GM23338 (cell line): ENCODE results near the gene PLCL1. TPM values are rescaled to one million over a fixed set of nuclear protein-coding genes. Genes with fewer than 3 reads are reported as not detected.

Experiments used
- EZH2 ChIP-seq: fragments of 200-600 bp; sonication (generic); IDR thresholded peaks from one replicate; pipeline ENCODE4 v1.8.0; 2017; ENCODE audit warnings: antibody characterized with exemption, mild to moderate bottlenecking, low read depth; ENCODE audit not compliant: unreplicated experiment
- NANOG ChIP-seq: IDR thresholded peaks from 2 replicates; pipeline ENCODE4 v1.6.1; 2016; ENCODE audit warnings: antibody characterized with exemption, borderline replicate concordance
- POLR2AphosphoS5 ChIP-seq: IDR thresholded peaks from 2 replicates; pipeline ENCODE4 v1.6.1; 2016; ENCODE audit warnings: antibody characterized with exemption, low read depth
- ZNF114 ChIP-seq: fragments of 250-450 bp; sonication (Bioruptor Pico); IDR thresholded peaks from 2 replicates; pipeline ENCODE4 v1.5.0; 2020; ENCODE audit warnings: mild to moderate bottlenecking, moderate library complexity
- polyA plus RNA-seq: library from polyadenylated mRNA; unstranded; fragments of >200 nt; fragmentation: Nextera tagmentation; extraction: Ambion mirVana; gene quantifications from 2 replicates; pipeline ENCODE4 v1.2.1, GENCODE V29; 2016
- total RNA-seq: library from RNA; depleted of rRNA; stranded (reverse); fragments of >200 nt; shearing (Covaris generic); gene quantifications from 2 replicates; pipeline ENCODE4 v1.2.3, GENCODE V29; 2014
- TF ChIP-seq, protein P1 (sequence below): fragments of 250-450 bp; sonication (Bioruptor Pico); IDR thresholded peaks from 2 replicates; pipeline ENCODE4 v1.5.0; 2020; ENCODE audit warnings: mild to moderate bottlenecking, moderate library complexity
- TF ChIP-seq, protein P2 (sequence below), 2 experiments: fragments of 200-600 bp in 1 of 2; sonication (generic) in 1 of 2; conservative IDR thresholded peaks; 2 replicates each; pipeline versions ENCODE4 v1.5.1 to v1.6.1; 2016 to 2017; ENCODE audit warnings: antibody characterized with exemption in 2 of 2, low read depth in 2 of 2, mild to moderate bottlenecking in 2 of 2, moderate library complexity in 1 of 2
- TF ChIP-seq, protein P3 (sequence below): IDR thresholded peaks from one replicate; pipeline ENCODE4 v1.6.1; 2018; ENCODE audit warnings: antibody characterized with exemption; ENCODE audit not compliant: unreplicated experiment

The PLCL1 gene
- total and polyA plus RNA-seq, 2 experiments from 2014 or later = not detected

DNA sequence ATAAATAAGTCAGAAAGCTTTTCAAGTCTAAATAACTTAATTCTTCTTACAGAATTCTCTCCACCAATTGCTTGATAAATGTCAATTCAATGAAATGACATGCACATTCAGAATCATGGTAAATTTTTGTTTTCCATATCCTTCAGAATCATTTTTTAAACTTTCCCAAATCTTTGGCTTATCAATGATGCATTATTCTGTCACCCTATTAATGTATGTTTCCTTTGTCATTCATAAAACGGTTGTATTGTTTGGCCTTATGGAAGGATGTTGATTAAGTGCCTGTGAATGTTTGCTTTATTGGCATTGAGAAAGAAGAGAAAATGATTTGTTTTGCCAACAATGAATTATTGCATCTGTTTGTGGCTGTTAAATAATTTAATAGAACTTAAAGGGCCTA is 260.9 kb downstream of the PLCL1 start (continued):
- TF ChIP-seq, protein P1, sequence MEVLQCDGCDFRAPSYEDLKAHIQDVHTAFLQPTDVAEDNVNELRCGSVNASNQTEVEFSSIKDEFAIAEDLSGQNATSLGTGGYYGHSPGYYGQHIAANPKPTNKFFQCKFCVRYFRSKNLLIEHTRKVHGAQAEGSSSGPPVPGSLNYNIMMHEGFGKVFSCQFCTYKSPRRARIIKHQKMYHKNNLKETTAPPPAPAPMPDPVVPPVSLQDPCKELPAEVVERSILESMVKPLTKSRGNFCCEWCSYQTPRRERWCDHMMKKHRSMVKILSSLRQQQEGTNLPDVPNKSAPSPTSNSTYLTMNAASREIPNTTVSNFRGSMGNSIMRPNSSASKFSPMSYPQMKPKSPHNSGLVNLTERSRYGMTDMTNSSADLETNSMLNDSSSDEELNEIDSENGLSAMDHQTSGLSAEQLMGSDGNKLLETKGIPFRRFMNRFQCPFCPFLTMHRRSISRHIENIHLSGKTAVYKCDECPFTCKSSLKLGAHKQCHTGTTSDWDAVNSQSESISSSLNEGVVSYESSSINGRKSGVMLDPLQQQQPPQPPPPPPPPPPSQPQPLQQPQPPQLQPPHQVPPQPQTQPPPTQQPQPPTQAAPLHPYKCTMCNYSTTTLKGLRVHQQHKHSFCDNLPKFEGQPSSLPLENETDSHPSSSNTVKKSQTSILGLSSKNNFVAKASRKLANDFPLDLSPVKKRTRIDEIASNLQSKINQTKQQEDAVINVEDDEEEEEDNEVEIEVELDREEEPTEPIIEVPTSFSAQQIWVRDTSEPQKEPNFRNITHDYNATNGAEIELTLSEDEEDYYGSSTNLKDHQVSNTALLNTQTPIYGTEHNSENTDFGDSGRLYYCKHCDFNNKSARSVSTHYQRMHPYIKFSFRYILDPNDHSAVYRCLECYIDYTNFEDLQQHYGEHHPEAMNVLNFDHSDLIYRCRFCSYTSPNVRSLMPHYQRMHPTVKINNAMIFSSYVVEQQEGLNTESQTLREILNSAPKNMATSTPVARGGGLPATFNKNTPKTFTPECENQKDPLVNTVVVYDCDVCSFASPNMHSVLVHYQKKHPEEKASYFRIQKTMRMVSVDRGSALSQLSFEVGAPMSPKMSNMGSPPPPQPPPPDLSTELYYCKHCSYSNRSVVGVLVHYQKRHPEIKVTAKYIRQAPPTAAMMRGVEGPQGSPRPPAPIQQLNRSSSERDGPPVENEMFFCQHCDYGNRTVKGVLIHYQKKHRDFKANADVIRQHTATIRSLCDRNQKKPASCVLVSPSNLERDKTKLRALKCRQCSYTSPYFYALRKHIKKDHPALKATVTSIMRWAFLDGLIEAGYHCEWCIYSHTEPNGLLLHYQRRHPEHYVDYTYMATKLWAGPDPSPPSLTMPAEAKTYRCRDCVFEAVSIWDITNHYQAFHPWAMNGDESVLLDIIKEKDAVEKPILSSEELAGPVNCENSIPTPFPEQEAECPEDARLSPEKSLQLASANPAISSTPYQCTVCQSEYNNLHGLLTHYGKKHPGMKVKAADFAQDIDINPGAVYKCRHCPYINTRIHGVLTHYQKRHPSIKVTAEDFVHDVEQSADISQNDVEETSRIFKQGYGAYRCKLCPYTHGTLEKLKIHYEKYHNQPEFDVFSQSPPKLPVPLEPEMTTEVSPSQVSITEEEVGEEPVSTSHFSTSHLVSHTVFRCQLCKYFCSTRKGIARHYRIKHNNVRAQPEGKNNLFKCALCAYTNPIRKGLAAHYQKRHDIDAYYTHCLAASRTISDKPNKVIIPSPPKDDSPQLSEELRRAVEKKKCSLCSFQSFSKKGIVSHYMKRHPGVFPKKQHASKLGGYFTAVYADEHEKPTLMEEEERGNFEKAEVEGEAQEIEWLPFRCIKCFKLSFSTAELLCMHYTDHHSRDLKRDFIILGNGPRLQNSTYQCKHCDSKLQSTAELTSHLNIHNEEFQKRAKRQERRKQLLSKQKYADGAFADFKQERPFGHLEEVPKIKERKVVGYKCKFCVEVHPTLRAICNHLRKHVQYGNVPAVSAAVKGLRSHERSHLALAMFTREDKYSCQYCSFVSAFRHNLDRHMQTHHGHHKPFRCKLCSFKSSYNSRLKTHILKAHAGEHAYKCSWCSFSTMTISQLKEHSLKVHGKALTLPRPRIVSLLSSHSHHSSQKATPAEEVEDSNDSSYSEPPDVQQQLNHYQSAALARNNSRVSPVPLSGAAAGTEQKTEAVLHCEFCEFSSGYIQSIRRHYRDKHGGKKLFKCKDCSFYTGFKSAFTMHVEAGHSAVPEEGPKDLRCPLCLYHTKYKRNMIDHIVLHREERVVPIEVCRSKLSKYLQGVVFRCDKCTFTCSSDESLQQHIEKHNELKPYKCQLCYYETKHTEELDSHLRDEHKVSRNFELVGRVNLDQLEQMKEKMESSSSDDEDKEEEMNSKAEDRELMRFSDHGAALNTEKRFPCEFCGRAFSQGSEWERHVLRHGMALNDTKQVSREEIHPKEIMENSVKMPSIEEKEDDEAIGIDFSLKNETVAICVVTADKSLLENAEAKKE (CRISPR knock-in tag) = no peak
- TF ChIP-seq, protein P2, sequence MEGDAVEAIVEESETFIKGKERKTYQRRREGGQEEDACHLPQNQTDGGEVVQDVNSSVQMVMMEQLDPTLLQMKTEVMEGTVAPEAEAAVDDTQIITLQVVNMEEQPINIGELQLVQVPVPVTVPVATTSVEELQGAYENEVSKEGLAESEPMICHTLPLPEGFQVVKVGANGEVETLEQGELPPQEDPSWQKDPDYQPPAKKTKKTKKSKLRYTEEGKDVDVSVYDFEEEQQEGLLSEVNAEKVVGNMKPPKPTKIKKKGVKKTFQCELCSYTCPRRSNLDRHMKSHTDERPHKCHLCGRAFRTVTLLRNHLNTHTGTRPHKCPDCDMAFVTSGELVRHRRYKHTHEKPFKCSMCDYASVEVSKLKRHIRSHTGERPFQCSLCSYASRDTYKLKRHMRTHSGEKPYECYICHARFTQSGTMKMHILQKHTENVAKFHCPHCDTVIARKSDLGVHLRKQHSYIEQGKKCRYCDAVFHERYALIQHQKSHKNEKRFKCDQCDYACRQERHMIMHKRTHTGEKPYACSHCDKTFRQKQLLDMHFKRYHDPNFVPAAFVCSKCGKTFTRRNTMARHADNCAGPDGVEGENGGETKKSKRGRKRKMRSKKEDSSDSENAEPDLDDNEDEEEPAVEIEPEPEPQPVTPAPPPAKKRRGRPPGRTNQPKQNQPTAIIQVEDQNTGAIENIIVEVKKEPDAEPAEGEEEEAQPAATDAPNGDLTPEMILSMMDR (conservative IDR thresholded peaks at IDR 0.05; ENCODE audit: low read depth in 2 of 2) = no peak
- TF ChIP-seq EZH2 (no peak), POLR2AphosphoS5 (no peak), ZNF114 (CRISPR knock-in tag) (no peak), NANOG (no peak)
- TF ChIP-seq, protein P3, sequence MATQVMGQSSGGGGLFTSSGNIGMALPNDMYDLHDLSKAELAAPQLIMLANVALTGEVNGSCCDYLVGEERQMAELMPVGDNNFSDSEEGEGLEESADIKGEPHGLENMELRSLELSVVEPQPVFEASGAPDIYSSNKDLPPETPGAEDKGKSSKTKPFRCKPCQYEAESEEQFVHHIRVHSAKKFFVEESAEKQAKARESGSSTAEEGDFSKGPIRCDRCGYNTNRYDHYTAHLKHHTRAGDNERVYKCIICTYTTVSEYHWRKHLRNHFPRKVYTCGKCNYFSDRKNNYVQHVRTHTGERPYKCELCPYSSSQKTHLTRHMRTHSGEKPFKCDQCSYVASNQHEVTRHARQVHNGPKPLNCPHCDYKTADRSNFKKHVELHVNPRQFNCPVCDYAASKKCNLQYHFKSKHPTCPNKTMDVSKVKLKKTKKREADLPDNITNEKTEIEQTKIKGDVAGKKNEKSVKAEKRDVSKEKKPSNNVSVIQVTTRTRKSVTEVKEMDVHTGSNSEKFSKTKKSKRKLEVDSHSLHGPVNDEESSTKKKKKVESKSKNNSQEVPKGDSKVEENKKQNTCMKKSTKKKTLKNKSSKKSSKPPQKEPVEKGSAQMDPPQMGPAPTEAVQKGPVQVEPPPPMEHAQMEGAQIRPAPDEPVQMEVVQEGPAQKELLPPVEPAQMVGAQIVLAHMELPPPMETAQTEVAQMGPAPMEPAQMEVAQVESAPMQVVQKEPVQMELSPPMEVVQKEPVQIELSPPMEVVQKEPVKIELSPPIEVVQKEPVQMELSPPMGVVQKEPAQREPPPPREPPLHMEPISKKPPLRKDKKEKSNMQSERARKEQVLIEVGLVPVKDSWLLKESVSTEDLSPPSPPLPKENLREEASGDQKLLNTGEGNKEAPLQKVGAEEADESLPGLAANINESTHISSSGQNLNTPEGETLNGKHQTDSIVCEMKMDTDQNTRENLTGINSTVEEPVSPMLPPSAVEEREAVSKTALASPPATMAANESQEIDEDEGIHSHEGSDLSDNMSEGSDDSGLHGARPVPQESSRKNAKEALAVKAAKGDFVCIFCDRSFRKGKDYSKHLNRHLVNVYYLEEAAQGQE = no peak
